Measurements from ENCODE around the gene HINFP.

Gene HINFP, protein sequence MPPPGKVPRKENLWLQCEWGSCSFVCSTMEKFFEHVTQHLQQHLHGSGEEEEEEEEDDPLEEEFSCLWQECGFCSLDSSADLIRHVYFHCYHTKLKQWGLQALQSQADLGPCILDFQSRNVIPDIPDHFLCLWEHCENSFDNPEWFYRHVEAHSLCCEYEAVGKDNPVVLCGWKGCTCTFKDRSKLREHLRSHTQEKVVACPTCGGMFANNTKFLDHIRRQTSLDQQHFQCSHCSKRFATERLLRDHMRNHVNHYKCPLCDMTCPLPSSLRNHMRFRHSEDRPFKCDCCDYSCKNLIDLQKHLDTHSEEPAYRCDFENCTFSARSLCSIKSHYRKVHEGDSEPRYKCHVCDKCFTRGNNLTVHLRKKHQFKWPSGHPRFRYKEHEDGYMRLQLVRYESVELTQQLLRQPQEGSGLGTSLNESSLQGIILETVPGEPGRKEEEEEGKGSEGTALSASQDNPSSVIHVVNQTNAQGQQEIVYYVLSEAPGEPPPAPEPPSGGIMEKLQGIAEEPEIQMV

DNA sequence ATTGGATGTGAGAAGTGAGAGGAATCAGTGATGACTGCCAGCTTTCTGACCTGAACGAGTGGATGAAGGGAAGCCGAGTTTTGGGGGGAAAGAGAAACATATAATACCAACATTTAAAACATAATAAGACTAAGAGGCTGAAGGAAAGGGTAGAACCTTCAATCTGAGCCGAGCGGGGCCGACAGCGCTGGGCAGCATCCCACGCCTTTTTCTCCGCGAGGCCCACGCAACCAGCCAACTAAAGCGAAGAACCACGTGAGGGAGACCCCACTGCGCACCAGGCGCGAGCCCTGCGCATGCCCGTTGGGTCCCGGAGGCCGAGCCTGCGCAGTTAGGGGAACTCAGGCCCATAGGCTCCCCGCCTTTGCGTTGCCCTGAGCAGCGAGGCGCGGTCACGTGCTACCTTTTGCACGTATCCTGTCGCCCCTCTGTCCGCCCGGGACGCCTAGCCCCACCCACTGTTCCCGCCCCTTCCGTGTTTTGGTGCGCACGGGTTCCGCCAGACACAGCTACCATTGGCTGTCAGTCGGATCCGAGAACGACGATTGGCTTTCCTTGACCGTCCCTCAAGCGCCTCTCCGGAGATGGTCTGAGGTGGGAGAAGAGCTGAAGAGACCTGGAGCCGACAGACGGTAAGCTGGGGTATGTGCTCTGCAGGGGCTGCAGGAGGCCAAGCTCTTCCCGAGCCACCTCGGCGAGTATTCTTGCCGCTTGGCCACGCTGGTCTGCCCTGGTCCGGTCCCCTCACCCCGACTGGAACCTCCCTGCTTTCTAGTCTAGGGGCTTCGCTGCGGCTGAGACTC, at the start of gene HINFP:
Gene HINFP, plus strand, starts transcription at position 573 of the 803 bp plus-strand sequence. CDS start 5,365 bp downstream, outside the sequence.
- Mint-ChIP-seq H3K27ac (peak within 1 kb of the TSS; percentile 94), H3K36me3 (peaks cover 52% of the 10 kb centered on the region), H3K4me3 (peak within 1 kb of the TSS; percentile 88), H3K9me3 (no peaks in the 10 kb centered on the region), H3K4me1 (peaks cover 30% of the 10 kb centered on the region)
- DNase-seq (ENCODE audit: low spot score in 2 of 2), result peak; percentile 93 to 99
- peak; percentile 98 for ATAC-seq

DNA sequence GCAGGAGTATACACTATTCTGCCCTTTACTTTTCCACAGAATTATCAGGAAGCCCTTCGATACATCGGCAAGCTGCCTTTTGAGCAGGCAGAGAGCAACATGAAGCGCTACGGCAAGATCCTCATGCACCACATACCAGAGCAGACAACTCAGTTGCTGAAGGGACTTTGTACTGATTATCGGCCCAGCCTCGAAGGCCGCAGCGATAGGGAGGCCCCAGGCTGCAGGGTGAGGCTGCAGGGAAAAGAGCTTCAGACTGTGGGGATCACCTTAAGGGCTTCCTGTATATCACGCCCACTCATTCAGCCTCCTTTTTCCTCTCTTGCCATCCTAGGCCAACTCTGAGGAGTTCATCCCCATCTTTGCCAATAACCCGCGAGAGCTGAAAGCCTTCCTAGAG, 43.5 kb upstream of the HINFP start:
- Mint-ChIP-seq H3K36me3 (peaks cover 98% of the 10 kb centered on the region), H3K9me3 (no peaks in the 10 kb centered on the region), H3K4me3 (no peak overlapping the region), H3K4me1 (peaks cover 3% of the 10 kb centered on the region), H3K27ac (no peak overlapping the region)
- ATAC-seq (no peak), DNase-seq (ENCODE audit: low spot score in 2 of 2) (no peak)

DNA sequence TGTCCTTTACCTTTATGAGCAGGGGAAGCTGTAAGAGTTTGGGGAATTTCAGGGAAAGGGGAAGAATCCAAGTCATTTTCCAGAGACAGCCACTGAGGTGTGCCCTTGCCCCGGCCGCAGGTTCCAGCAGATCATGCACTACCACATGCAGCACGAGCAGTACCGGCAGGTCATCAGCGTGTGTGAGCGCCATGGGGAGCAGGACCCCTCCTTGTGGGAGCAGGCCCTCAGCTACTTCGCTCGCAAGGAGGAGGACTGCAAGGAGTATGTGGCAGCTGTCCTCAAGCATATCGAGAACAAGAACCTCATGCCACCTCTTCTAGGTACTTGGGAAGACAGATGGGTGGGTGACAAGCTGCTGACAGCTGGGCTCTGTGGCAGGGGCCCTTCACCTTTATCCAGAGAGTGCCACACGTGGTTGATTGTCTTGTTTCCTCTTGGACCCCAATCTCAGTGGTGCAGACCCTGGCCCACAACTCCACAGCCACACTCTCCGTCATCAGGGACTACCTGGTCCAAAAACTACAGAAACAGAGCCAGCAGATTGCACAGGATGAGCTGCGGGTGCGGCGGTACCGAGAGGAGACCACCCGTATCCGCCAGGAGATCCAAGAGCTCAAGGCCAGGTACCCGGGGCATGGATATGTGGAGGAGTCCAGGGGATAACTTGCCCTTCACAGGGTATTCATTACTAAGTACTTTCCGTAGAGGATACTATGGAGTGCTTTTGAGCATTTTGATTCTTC, 42.5 kb upstream of the HINFP start:
- Mint-ChIP-seq H3K36me3 (peaks cover 92% of the 10 kb centered on the region), H3K4me1 (no peaks in the 10 kb centered on the region), H3K9me3 (no peaks in the 10 kb centered on the region), H3K4me3 (no peak overlapping the region), H3K27ac (no peak overlapping the region)
- DNase-seq (ENCODE audit: low spot score in 2 of 2), result no peak
- ATAC-seq, result no peak

DNA sequence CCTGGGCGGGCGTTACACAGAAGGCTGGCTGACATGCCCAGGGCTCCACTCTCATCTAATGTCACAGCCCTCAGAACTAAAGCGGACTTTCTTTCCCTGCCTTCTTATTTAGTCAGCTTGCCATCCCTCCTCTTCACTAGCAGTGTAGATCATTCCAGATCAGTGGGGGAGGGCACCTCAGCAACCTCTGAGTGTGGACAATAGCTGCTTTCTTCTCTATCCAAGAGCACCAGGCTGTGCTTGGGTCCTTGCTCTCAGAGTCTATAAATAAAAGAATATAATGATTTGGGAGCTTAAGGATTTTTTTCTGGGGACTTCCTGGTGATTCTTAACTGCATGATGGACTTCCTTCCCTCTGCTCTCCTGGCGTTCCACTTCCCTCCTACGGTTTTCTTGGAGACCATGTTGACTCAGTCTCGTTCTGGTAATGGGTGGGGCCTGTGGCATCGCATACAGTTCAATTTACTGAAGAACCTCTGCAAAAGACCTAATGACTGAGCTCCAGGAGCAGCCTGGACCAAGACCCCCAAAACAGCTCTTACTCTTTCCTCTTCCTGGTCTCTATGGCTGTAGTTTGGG, 39.6 kb upstream of the HINFP start:
- ATAC-seq, result no peak
- no peak overlapping the region for H3K4me3 Mint-ChIP-seq
- peaks cover 76% of the 10 kb centered on the region for H3K36me3 Mint-ChIP-seq

DNA sequence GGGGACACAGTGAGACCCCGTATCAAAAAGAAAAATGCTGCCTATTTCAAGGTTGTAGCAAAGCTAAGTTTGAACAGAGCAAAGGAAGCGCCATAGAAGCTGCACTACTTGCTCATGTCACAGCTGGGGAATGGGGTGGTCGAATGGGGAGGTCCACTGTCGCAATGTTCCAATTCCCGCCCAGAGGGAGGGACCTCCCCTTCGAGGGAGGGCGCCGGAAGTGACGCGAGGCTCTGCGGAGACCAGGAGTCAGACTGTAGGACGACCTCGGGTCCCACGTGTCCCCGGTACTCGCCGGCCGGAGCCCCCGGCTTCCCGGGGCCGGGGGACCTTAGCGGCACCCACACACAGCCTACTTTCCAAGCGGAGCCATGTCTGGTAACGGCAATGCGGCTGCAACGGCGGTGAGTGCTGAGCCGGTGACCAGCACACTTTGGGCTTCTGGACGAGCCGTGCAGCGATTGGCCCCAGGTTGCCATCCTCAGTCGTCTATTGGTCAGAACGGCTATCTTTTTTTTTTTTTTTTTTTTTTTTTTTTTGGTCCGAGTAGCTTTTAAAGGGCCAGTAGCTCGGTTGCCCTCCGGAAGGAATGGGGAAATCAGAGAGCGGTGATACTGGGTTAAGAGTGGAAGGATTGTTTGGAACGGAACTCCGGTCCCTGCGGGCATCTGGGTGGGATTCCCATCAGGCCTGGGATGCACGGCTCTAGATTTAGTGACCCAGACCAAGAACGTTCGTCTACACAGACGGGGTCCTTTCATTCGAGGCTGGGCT, 36.5 kb upstream of the HINFP start, which contains the start of gene HMBS:
Gene HMBS, plus strand, starts transcription at position 219 of the 774 bp plus-strand sequence. Its CDS starts 153 bp downstream, at position 372.
- no peaks in the 10 kb centered on the region for H3K9me3 Mint-ChIP-seq
- DNase-seq (ENCODE audit: low spot score in 2 of 2) (peak; percentile 86 to 96), ATAC-seq (peak; percentile 96)
- peak within 1 kb of the TSS; percentile 89 for H3K4me3 Mint-ChIP-seq
- H3K36me3 Mint-ChIP-seq, result peaks cover 46% of the 10 kb centered on the region
- H3K27ac Mint-ChIP-seq, result peak within 1 kb of the TSS; percentile 92
- no peaks in the 10 kb centered on the region for H3K4me1 Mint-ChIP-seq

More for the DNA sequence above, 39.6 kb upstream of the HINFP start:
- Mint-ChIP-seq H3K27ac (peak overlapping the region; percentile 77), H3K9me3 (no peaks in the 10 kb centered on the region), H3K4me1 (no peaks in the 10 kb centered on the region)
- DNase-seq (ENCODE audit: low spot score in 2 of 2), result no peak

DNA sequence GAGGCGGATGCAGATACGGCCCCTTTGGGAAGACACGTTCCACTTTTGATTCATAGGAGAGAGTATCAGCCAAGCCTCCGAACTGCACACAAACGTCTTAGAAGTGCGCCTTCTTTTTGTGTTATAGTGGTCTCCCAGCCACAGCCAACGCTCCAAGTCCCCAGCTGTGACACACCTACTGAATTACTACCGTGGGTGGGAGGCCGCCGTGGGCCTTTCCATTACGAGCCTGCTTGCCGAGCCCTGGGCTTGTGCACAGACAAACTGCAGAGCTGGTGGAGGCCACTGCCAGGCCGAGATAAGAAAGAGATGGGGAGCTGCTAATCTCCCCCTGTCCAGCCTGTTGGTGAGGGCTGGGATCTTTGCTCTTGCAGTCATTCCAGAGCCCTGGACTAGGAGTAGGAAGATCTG, 35.9 kb upstream of the HINFP start:
- ATAC-seq (peak; percentile 41), DNase-seq (ENCODE audit: low spot score in 2 of 2) (no peak)
- Mint-ChIP-seq H3K4me3 (peak overlapping the region; percentile 89), H3K9me3 (no peaks in the 10 kb centered on the region), H3K36me3 (peaks cover 46% of the 10 kb centered on the region), H3K4me1 (no peaks in the 10 kb centered on the region), H3K27ac (peak overlapping the region; percentile 92)

DNA sequence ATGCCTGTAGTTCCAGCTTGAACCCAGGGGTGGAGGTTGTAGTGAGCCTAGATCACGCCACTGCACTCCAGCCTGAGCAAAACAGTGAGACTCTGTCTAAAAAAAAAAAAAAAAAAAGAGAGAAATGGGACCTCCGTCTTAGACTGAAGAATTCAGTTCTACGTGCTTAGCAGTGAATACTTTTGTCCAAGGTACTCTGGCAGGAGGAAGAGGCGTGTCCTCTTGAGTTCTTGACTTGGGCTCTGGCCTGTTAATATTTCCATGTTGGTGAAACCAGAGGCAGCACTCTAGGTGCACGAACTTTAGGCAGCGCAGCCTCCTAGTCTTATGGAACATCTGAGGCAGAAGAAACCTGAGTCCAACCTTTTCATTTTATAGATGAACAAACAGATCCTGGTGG, 34.3 kb upstream of the HINFP start:
- no peak for DNase-seq (ENCODE audit: low spot score in 2 of 2)
- H3K27ac Mint-ChIP-seq, result no peak overlapping the region
- H3K36me3 Mint-ChIP-seq, result peaks cover 36% of the 10 kb centered on the region
- no peak overlapping the region for H3K4me3 Mint-ChIP-seq
- ATAC-seq, result no peak
- H3K9me3 Mint-ChIP-seq, result no peaks in the 10 kb centered on the region
- H3K4me1 Mint-ChIP-seq, result peaks cover 2% of the 10 kb centered on the region

DNA sequence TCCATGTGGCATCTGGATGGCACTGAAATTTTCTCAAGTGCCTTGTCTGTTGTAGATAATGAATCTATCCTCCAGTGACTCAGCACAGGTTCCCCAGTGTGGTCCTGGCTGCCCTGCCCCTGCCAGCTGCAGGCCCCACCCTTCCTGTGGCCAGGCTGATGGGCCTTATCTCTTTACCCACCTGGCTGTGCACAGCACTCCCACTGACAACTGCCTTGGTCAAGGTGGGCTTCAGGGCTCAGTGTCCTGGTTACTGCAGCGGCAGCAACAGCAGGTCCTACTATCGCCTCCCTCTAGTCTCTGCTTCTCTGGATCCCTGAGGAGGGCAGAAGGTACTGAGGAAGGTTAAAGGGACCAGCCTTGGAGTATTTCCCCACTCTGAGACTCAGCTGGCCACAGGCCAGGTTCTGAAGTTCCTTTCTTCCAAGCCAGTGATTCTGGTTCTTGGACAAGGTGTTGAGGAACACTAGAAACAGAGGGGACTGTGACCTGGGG, 33.6 kb upstream of the HINFP start:
- H3K27ac Mint-ChIP-seq, result peak overlapping the region; percentile 50
- H3K36me3 Mint-ChIP-seq, result peaks cover 38% of the 10 kb centered on the region
- H3K4me1 Mint-ChIP-seq, result peaks cover 8% of the 10 kb centered on the region
- DNase-seq (ENCODE audit: low spot score in 2 of 2), result no peak
- ATAC-seq, result no peak
- H3K4me3 Mint-ChIP-seq, result no peak overlapping the region
- H3K9me3 Mint-ChIP-seq, result no peaks in the 10 kb centered on the region

DNA sequence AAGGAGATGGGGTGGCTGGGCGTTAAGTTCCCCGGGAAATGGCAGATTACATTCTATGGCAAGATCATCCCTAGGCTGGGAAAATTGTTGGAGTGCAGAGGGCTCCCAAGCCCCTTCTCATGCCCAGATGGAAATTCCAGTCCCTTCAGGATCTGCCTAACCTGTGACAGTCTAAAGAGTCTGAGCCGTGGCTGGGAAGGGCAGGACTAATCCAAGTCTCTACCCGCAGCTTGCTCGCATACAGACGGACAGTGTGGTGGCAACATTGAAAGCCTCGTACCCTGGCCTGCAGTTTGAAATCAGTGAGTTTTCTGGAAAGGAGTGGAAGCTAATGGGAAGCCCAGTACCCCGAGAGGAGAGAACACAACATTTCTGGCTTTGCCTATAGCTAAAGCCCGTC, 33.0 kb upstream of the HINFP start:
- ATAC-seq, result no peak
- DNase-seq (ENCODE audit: low spot score in 2 of 2), result no peak
- H3K4me1 Mint-ChIP-seq, result peaks cover 15% of the 10 kb centered on the region
- peaks cover 44% of the 10 kb centered on the region for H3K36me3 Mint-ChIP-seq
- no peaks in the 10 kb centered on the region for H3K9me3 Mint-ChIP-seq
- no peak overlapping the region for H3K4me3 Mint-ChIP-seq
- peak overlapping the region; percentile 50 for H3K27ac Mint-ChIP-seq

DNA sequence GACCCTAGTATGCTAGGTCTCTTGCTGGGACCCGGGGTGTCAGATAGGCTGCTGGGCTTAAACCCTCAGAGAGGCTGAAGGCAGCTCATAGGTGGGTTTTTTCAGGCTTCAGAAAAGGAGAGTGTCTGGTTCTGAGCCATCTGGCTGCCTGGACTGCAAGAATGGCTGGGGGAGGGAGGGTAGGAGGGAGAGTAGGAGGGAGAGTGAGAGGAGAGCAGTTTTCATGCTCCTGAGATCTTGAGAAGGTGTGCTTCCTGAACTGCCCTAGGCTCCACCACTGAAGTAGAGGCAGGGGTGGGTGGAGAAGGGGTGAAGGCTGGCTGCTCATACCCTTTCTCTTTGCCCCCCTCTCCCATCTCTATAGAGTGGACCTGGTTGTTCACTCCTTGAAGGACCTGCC, 32.1 kb upstream of the HINFP start:
- H3K27ac Mint-ChIP-seq, result peak overlapping the region; percentile 5
- H3K4me1 Mint-ChIP-seq, result peaks cover 21% of the 10 kb centered on the region
- H3K9me3 Mint-ChIP-seq, result no peaks in the 10 kb centered on the region
- ATAC-seq (no peak), DNase-seq (ENCODE audit: low spot score in 2 of 2) (no peak)
- no peak overlapping the region for H3K4me3 Mint-ChIP-seq
- peaks cover 47% of the 10 kb centered on the region for H3K36me3 Mint-ChIP-seq

DNA sequence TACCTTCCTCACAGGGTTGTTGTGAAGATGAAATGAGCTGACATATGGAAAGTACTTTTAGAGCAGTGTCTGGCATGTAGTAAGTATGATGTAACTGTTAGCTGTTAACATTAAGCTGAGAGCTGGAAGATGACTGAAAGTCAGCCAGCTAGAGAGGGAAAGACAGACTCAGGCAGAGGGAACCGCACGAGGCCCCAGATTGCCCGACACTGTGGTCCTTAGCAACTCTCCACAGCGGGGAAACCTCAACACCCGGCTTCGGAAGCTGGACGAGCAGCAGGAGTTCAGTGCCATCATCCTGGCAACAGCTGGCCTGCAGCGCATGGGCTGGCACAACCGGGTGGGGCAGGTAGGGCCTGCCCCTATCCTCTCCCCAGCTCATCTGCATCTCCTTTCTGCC, 30.2 kb upstream of the HINFP start:
- Mint-ChIP-seq H3K4me3 (no peak overlapping the region), H3K36me3 (peaks cover 54% of the 10 kb centered on the region), H3K27ac (no peak overlapping the region), H3K9me3 (no peaks in the 10 kb centered on the region), H3K4me1 (peaks cover 33% of the 10 kb centered on the region)
- ATAC-seq, result no peak
- no peak for DNase-seq (ENCODE audit: low spot score in 2 of 2)

DNA sequence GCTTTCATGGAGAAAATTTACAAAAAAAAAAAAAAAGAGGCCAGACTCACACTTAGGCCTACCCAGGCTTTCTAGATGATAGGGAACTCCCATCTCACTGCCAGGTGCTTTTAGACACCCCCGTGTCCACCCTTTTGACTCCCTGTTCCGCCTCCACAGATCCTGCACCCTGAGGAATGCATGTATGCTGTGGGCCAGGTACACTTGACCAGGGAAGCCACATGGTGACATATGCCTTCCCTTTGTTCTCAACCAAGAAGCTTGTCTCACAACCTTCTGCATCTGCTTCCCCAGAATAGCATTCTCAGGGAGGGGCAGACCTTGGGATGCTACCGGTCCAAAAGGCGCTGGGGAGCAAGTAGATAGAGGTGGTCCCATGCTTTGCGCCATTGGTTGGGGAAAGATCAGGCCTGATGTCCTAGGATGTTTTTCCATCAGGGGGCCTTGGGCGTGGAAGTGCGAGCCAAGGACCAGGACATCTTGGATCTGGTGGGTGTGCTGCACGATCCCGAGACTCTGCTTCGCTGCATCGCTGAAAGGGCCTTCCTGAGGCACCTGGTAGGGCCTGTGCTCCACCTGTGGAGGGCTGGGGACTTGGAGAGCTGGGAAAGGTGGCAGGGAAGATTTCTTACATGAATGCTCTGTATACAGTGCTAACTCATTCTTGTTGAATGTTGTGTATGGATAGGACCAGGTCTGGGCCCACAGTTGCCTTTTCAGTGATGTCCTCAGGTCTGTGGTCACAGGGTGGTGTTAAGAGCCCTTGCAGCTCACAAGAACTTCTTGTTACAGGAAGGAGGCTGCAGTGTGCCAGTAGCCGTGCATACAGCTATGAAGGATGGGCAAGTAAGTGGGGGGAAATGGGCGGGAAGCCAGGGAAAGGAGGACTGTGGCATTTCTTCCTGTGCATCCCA, 29.2 kb upstream of the HINFP start:
- DNase-seq (ENCODE audit: low spot score in 2 of 2), result no peak
- no peak overlapping the region for H3K27ac Mint-ChIP-seq
- peaks cover 65% of the 10 kb centered on the region for H3K36me3 Mint-ChIP-seq
- ATAC-seq, result no peak
- peaks cover 38% of the 10 kb centered on the region for H3K4me1 Mint-ChIP-seq
- peak overlapping the region; percentile 87 for H3K4me3 Mint-ChIP-seq
- H3K9me3 Mint-ChIP-seq, result no peaks in the 10 kb centered on the region

All from stimulated activated effector memory CD8-positive, alpha-beta T cell treated with anti-CD3 and anti-CD28 coated beads, Interleukin-12 subunit alpha, Interleukin-12 subunit beta, amount 100 ng/mL, for 72 hours (primary cell).